ENCODE measurements around the gene PPP6R1. TPM values are rescaled to one million over a fixed set of nuclear protein-coding genes. Genes with fewer than 3 reads are reported as not detected.

Gene PPP6R1
- total RNA-seq, 1 experiment from 2014 or later: 44.9 TPM

GRCh38 chr19:55189403-55189835 is 69.4 kb downstream of the PPP6R1 start:
- no peaks in the 10 kb centered on the region for H3K4me1 ChIP-seq
- no peak overlapping the region for H3K4me3 ChIP-seq
- DNase-seq: peak; percentile 33 to 43
- H3K27me3 ChIP-seq: no peaks in the 10 kb centered on the region
- H3K9me3 ChIP-seq (replicated peaks): no peaks in the 10 kb centered on the region
- no peak overlapping the region for H3K27ac ChIP-seq
- no peaks in the 10 kb centered on the region for H3K36me3 ChIP-seq

GRCh38 chr19:55188625-55189024 is 70.2 kb downstream of the PPP6R1 start:
- Histone ChIP-seq H3K9me3 (replicated peaks) (no peaks in the 10 kb centered on the region), H3K4me1 (no peaks in the 10 kb centered on the region), H3K27me3 (no peaks in the 10 kb centered on the region), H3K27ac (no peak overlapping the region), H3K4me3 (no peak overlapping the region), H3K36me3 (no peaks in the 10 kb centered on the region)
- no peak for DNase-seq

- Histone ChIP-seq H3K27me3 (no peaks in the 10 kb centered on the region), H3K4me1 (no peaks in the 10 kb centered on the region), H3K27ac (no peak overlapping the region), H3K9me3 (replicated peaks) (no peaks in the 10 kb centered on the region), H3K4me3 (no peak overlapping the region), H3K36me3 (no peaks in the 10 kb centered on the region)
- DNase-seq: no peak
Measured at GRCh38 chr19:55186080-55186479, 72.7 kb downstream of the PPP6R1 start.

GRCh38 chr19:55181740-55182139 is 77.1 kb downstream of the PPP6R1 start:
- Histone ChIP-seq H3K27me3 (peaks cover 6% of the 10 kb centered on the region; the same call in 1 of the 2 replicates), H3K27ac (no peak overlapping the region), H3K9me3 (replicated peaks) (no peaks in the 10 kb centered on the region), H3K36me3 (no peaks in the 10 kb centered on the region), H3K4me3 (no peak overlapping the region), H3K4me1 (0 out of 2 replicates have a peak, but pooled peaks cover 3% of the 10 kb centered on the region)
- no peak for DNase-seq

Other genes with a start within 250 kb of the PPP6R1 start
- 15.1 and 16.7 TPM in 2 replicates for gene GP6, start 220.8 kb downstream of the PPP6R1 start, total RNA-seq (2014; rRNA removed; shearing (Covaris generic))
- 29.9 and 30.5 TPM in 2 replicates for gene RDH13, start 195.9 kb downstream of the PPP6R1 start, total RNA-seq (2014; rRNA removed; shearing (Covaris generic))
- gene EPS8L1, start 183.1 kb downstream of the PPP6R1 start, total RNA-seq (2014; rRNA removed; shearing (Covaris generic)): 1.4 and 1.7 TPM in 2 replicates
- 26.2 and 30.5 TPM in 2 replicates for gene PPP1R12C, start 141.4 kb downstream of the PPP6R1 start, total RNA-seq (2014; rRNA removed; shearing (Covaris generic))
- gene TNNT1, start 109.8 kb downstream of the PPP6R1 start, total RNA-seq (2014; rRNA removed; shearing (Covaris generic)): 599 and 612 TPM in 2 replicates
- gene TNNI3, start 101.3 kb downstream of the PPP6R1 start, total RNA-seq (2014; rRNA removed; shearing (Covaris generic)): 2.4 and 2.5 TPM in 2 replicates
- 9.1 and 14.0 TPM in 2 replicates for gene DNAAF3, start 92.4 kb downstream of the PPP6R1 start, total RNA-seq (2014; rRNA removed; shearing (Covaris generic))
- 0.36 TPM in 1 of 2 replicates, not detected in the other for gene SYT5, start 78.7 kb downstream of the PPP6R1 start, total RNA-seq (2014; rRNA removed; shearing (Covaris generic))
- 0.94 and 1.4 TPM in 2 replicates for gene PTPRH, start 49.5 kb downstream of the PPP6R1 start, total RNA-seq (2014; rRNA removed; shearing (Covaris generic))
- 2.3 and 2.5 TPM in 2 replicates for gene TMEM86B, start 30.3 kb downstream of the PPP6R1 start, total RNA-seq (2014; rRNA removed; shearing (Covaris generic))
- gene HSPBP1, start 21.1 kb upstream of the PPP6R1 start, total RNA-seq (2014; rRNA removed; shearing (Covaris generic)): 39.3 and 40.8 TPM in 2 replicates
- 13.2 and 15.8 TPM in 2 replicates for gene BRSK1, start 25.0 kb upstream of the PPP6R1 start, total RNA-seq (2014; rRNA removed; shearing (Covaris generic))
- gene TMEM150B, start 66.3 kb upstream of the PPP6R1 start, total RNA-seq (2014; rRNA removed; shearing (Covaris generic)): not detected in 2 replicates
- 21.2 and 21.6 TPM in 2 replicates for gene KMT5C, start 80.9 kb upstream of the PPP6R1 start, total RNA-seq (2014; rRNA removed; shearing (Covaris generic))
- 0.45 TPM in 1 of 2 replicates, not detected in the other for gene COX6B2, start 95.7 kb upstream of the PPP6R1 start, total RNA-seq (2014; rRNA removed; shearing (Covaris generic))
- gene GARIN5B, start 104.2 kb upstream of the PPP6R1 start, total RNA-seq (2014; rRNA removed; shearing (Covaris generic)): not detected in 2 replicates
- gene IL11, start 111.4 kb upstream of the PPP6R1 start, total RNA-seq (2014; rRNA removed; shearing (Covaris generic)): 16.7 and 17.8 TPM in 2 replicates
- gene TMEM190, start 117.8 kb upstream of the PPP6R1 start, total RNA-seq (2014; rRNA removed; shearing (Covaris generic)): not detected in 2 replicates
- 0.14 and 0.25 TPM in 2 replicates for gene TMEM238, start 125.3 kb upstream of the PPP6R1 start, total RNA-seq (2014; rRNA removed; shearing (Covaris generic))
- gene RPL28, start 126.9 kb upstream of the PPP6R1 start, total RNA-seq (2014; rRNA removed; shearing (Covaris generic)): 612 and 617 TPM in 2 replicates
- 509 and 566 TPM in 2 replicates for gene UBE2S, start 148.8 kb upstream of the PPP6R1 start, total RNA-seq (2014; rRNA removed; shearing (Covaris generic))
- gene SHISA7, start 184.3 kb upstream of the PPP6R1 start, total RNA-seq (2014; rRNA removed; shearing (Covaris generic)): not detected in 2 replicates
- 63.2 and 70.8 TPM in 2 replicates for gene ISOC2, start 202.6 kb upstream of the PPP6R1 start, total RNA-seq (2014; rRNA removed; shearing (Covaris generic))
- not detected in 2 replicates for gene C19orf85, start 205.7 kb upstream of the PPP6R1 start, total RNA-seq (2014; rRNA removed; shearing (Covaris generic))
- 2.9 and 3.6 TPM in 2 replicates for gene ZNF628, start 217.6 kb upstream of the PPP6R1 start, total RNA-seq (2014; rRNA removed; shearing (Covaris generic))
- gene NAT14, start 226.2 kb upstream of the PPP6R1 start, total RNA-seq (2014; rRNA removed; shearing (Covaris generic)): 22.1 and 25.9 TPM in 2 replicates
- gene SSC5D, start 229.4 kb upstream of the PPP6R1 start, total RNA-seq (2014; rRNA removed; shearing (Covaris generic)): 3.1 and 3.8 TPM in 2 replicates

Data from SJCRH30 (cell line).